Measurements from ENCODE around the gene ELL2.

- no peak for TF ChIP-seq CTCF (IDR thresholded peaks at IDR 0.05; ENCODE audit: poor library complexity, severe bottlenecking)
- TF ChIP-seq EP300 (conservative IDR thresholded peaks at IDR 0.05; ENCODE audit: poor library complexity, severe bottlenecking): no peak
- TF ChIP-seq POLR2AphosphoS5 (IDR thresholded peaks at IDR 0.05): no peak
- no peak for TF ChIP-seq EZH2 (IDR thresholded peaks at IDR 0.05; ENCODE audit: borderline replicate concordance, insufficient read depth, low read length, poor library complexity, severe bottlenecking)
- TF ChIP-seq REST (IDR thresholded peaks at IDR 0.05; ENCODE audit: borderline replicate concordance): no peak
- TF ChIP-seq RAD21 (conservative IDR thresholded peaks at IDR 0.05): no peak
- TF ChIP-seq MXI1 (conservative IDR thresholded peaks at IDR 0.05; ENCODE audit: poor library complexity, severe bottlenecking): no peak
Measured at GRCh38 chr5:95983509-95983908, 21.9 kb upstream of the ELL2 start.

Measured in neural cell (in vitro differentiated cells).